Measurements from ENCODE around the gene FAM118B. TPM values are rescaled to one million over a fixed set of nuclear protein-coding genes. Genes with fewer than 3 reads are reported as not detected.

The FAM118B gene
- total RNA-seq, 1 experiment from 2014 or later, result 41.6 TPM

GRCh38 chr11:126304457-126305075 lies 93.0 kb downstream of the FAM118B start:
- ATAC-seq, result peak; percentile 18
- H3K9me3 ChIP-seq (ENCODE audit: control insufficient read depth, insufficient read depth, low read depth, low read length), result no peaks in the 10 kb centered on the region
- peak overlapping the region; percentile 72 to 75 for H3K4me3 ChIP-seq (ENCODE audit: low read depth in 2 of 2, low read length in 2 of 2)
- peaks cover 7% of the 10 kb centered on the region; the same call in 1 of the 2 replicates for H3K4me1 ChIP-seq (ENCODE audit: control insufficient read depth, insufficient read depth, low read length)
- ChIA-PET CTCF (interaction anchor here (1.1 kb wide), 1 partner anchor 51 kb away, joined by 4 read pairs; the partner anchor contains the start of gene ST3GAL4), POLR2A (no interaction called here)
- DNase-seq (ENCODE audit: low read depth, low spot score), result no peak
- intact Hi-C loops (cut with micrococcal nuclease; ENCODE audit: unreplicated experiment) (no loop called here), in situ Hi-C loops (cut with HindIII; ENCODE audit: low pct_unique_long_range_greater_than_20kb, low sequenced_read_pairs) (no loop called here)
- no peak for TF ChIP-seq REST (IDR thresholded peaks at IDR 0.05; ENCODE audit: insufficient read depth in 1 of 2, low read depth in 2 of 2, low read length in 1 of 2)
- TF ChIP-seq TCF7L2 (IDR thresholded peaks at IDR 0.05; ENCODE audit: low read depth, low read length), result peak; percentile 26
- no peak for TF ChIP-seq CTCF (IDR thresholded peaks at IDR 0.05)
- TF ChIP-seq SIN3A (IDR thresholded peaks at IDR 0.05; ENCODE audit: borderline replicate concordance, insufficient read depth, low read depth, low read length), result no peak
- peak overlapping the region; percentile 98 for H3K27ac ChIP-seq (ENCODE audit: low read length)
- no peaks in the 10 kb centered on the region for H3K36me3 ChIP-seq (ENCODE audit: control insufficient read depth, insufficient read depth, low read length)
- BruUV-seq (replicated peaks), result TSS peak; percentile 74
- H3K27me3 ChIP-seq (ENCODE audit: control insufficient read depth, insufficient read depth, low read length), result no peaks in the 10 kb centered on the region

- in situ Hi-C loops (cut with HindIII; ENCODE audit: low pct_unique_long_range_greater_than_20kb, low sequenced_read_pairs), result no loop called here
- TF ChIP-seq REST (IDR thresholded peaks at IDR 0.05; ENCODE audit: insufficient read depth in 1 of 2, low read depth in 2 of 2, low read length in 1 of 2), result no peak
- no peak for TF ChIP-seq TCF7L2 (IDR thresholded peaks at IDR 0.05; ENCODE audit: low read depth, low read length)
- TF ChIP-seq POLR2AphosphoS5 (IDR thresholded peaks at IDR 0.05; ENCODE audit: low read depth, low read length), result no peak
- no peak for TF ChIP-seq CTCF (IDR thresholded peaks at IDR 0.05)
- no peak for TF ChIP-seq SIN3A (IDR thresholded peaks at IDR 0.05; ENCODE audit: borderline replicate concordance, insufficient read depth, low read depth, low read length)
- no peaks in the 10 kb centered on the region for H3K27me3 ChIP-seq (ENCODE audit: control insufficient read depth, insufficient read depth, low read length)
- intact Hi-C loops (cut with micrococcal nuclease; ENCODE audit: unreplicated experiment), result no loop called here
- no TSS peak for BruUV-seq (replicated peaks)
- H3K4me3 ChIP-seq (ENCODE audit: low read depth in 2 of 2, low read length in 2 of 2), result no peak overlapping the region
- ChIA-PET POLR2A (no interaction called here), CTCF (no interaction called here)
- no peaks in the 10 kb centered on the region for H3K36me3 ChIP-seq (ENCODE audit: control insufficient read depth, insufficient read depth, low read length)
- H3K4me1 ChIP-seq (ENCODE audit: control insufficient read depth, insufficient read depth, low read length), result peaks cover 7% of the 10 kb centered on the region; the same call in 1 of the 2 replicates
- no peaks in the 10 kb centered on the region for H3K9me3 ChIP-seq (ENCODE audit: control insufficient read depth, insufficient read depth, low read depth, low read length)
- H3K27ac ChIP-seq (ENCODE audit: low read length), result no peak overlapping the region
- no peak for DNase-seq (ENCODE audit: low read depth, low spot score)
- ATAC-seq, result no peak
These were observed 94.1 kb downstream of the FAM118B start for GRCh38 chr11:126305699-126306098.

Data from Panc1 (cell line).